Measurements from ENCODE around the gene PVALEF. TPM values are rescaled to one million over a fixed set of nuclear protein-coding genes. Genes with fewer than 3 reads are reported as not detected.
A peak's percentile ranks its signal among the peaks of the same experiment; 100 is the strongest.

PVALEF gene
- total RNA-seq = not detected

DNA sequence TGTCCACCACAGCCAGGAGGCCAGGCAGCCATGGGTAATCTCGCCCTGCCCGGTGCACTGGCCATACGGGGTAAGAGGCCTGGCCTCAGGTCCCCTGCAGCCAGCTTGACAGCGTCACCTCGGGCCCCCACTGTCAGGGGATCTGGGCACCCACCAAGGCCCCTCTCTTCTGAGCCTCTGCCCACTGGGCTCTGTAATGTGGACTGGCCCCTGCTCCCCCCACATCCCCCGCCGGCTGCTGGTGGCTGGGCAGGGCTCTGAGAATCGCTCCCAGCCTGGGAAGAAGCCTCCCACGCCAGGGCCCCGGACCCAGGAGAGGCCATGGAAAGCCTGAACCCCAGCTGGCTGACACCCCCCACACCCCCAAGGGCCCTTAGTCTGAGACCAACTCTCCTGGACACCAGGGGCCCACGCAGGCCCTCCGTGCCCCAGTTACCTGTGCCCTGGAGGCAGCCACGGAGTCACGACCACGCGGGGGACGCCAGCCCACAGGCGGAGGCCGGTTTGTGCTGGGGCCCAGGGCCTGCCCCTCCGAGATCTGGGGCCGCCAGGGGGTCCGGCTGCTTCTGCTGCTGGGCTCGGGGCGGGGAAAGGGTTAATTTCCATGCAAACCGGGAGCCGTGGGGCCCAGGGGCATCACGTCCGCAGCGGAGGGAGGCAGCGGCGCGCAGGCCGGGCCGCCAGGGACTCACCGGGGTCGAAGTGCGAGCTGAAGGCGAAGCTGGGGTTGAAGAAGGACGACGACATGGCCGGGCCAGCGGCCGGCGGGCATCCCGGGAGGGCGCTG is at the start of gene PVALEF:
Gene PVALEF (plus strand): TSS at position 262 of the 787 bp plus-strand sequence. CDS start 15,720 bp downstream, outside the sequence.
- ChIA-PET POLR2A (no interaction called here), CTCF (no interaction called here)
- Mint-ChIP-seq H3K27ac (no peak within 1 kb of the TSS), H3K9me3 (ENCODE audit: low read depth) (no peaks in the 10 kb centered on the region), H3K4me3 (no peak within 1 kb of the TSS), H3K4me1 (no peaks in the 10 kb centered on the region), H3K27me3 (peaks cover 16% of the 10 kb centered on the region), H3K36me3 (ENCODE audit: low read depth) (no peaks in the 10 kb centered on the region)
- intact Hi-C loops (cut with DNase I, micrococcal nuclease) = no loop called here
- DNase-seq (no peak), ATAC-seq (no peak)

DNA sequence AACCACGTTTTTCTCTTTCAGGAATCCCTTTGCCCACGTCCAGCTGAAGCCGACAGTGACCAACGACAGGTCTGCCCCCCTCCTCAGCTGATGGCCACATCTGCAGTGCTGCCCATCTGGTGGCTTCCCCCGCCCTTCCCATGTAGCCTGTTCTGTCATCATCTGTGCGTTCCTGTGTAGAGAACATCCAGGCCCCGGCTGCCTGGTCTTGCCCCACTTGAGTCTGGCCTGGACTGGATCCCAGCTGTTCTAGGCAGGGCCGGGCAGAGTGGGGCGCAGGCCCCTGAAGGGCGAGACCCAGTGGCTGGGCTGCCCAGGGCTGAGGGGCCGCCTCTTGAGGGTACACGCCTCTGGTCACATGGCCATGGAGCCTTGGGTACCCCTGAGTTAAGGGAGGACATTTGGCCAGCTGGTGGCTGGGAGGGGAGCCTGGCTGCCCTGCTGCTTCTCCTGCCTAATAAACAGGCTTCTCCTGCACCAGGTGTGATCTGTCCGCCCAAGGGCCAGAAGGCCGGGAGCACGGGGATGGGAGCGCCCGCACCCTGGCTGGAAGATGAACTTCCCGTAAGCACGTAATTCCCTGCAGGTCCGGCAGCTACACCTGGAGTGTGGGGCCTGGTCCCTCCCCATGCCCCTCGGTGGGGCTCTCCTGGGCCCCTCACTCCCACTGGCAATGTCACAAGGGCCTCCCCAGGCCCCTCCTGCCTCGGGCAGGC is 49.4 kb upstream of the PVALEF start:
- Mint-ChIP-seq H3K27me3 (no peaks in the 10 kb centered on the region), H3K36me3 (ENCODE audit: low read depth) (no peaks in the 10 kb centered on the region), H3K9me3 (ENCODE audit: low read depth) (no peaks in the 10 kb centered on the region), H3K27ac (no peak overlapping the region), H3K4me3 (no peak overlapping the region), H3K4me1 (no peaks in the 10 kb centered on the region)
- intact Hi-C loops (cut with DNase I, micrococcal nuclease) = no loop called here
- ATAC-seq (no peak), DNase-seq (no peak)
- ChIA-PET POLR2A (interaction anchor here (0.5 to 0.6 kb wide), 2 partner anchors 29 to 245 kb away, joined by 3 to 4 read pairs; no protein-coding TSS in a partner anchor), CTCF (no interaction called here)

DNA sequence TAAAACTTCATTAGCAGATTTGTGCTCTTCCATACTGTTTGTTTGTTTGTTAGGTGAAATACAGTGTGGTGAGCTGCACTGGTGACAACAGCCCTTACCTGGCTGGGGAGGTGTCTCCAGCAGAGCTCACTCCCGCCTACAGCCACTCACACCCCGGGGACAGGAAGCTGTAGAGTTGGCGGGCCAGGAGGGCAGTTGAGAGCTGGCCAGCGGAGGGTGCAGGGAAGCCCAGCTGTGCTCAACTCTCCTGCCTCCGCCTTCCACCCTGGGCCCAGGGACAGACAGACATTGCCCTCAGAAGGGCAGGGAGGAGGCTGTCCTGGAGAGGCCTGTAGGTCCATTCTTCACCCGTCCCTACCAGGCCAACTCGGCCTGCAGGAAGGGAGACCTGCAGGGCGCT is 48.6 kb upstream of the PVALEF start:
- POLR2A ChIA-PET = interaction anchor here (0.5 to 0.6 kb wide), 2 partner anchors 29 to 244 kb away, joined by 3 to 4 read pairs; no protein-coding TSS in a partner anchor
- CTCF ChIA-PET = no interaction called here
- DNase-seq = no peak
- intact Hi-C loops (cut with DNase I, micrococcal nuclease) = no loop called here
- Mint-ChIP-seq H3K36me3 (ENCODE audit: low read depth) (no peaks in the 10 kb centered on the region), H3K4me1 (no peaks in the 10 kb centered on the region), H3K27me3 (no peaks in the 10 kb centered on the region), H3K9me3 (ENCODE audit: low read depth) (no peaks in the 10 kb centered on the region), H3K4me3 (no peak overlapping the region), H3K27ac (no peak overlapping the region)
- no peak for ATAC-seq

DNA sequence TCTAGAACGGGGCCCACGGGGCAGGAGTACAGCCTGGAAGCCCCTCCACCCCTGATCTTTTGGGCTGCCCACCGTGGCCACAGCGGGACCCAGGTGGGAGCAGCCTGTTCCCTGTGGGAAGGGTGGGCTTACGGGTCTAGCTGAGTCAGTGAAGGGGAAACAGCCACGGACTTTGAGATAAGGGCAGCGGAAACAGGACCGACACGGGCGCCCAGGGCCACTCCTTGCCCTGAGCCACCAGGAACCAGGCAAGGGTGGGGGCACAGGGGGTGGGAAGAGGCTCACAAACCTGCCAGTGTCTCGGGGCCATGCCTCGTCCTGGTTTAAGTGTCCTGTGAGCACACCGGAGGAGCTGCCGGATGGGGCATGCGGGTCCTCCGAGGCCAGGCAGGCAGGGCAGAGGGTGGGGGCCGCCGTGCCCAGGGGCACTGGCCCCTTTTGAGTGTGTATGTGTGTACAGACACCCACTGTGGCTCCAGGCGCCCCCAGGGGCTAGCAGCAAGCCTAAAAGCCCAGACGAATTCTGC is 47.6 kb upstream of the PVALEF start:
- CTCF ChIA-PET = no interaction called here

DNA sequence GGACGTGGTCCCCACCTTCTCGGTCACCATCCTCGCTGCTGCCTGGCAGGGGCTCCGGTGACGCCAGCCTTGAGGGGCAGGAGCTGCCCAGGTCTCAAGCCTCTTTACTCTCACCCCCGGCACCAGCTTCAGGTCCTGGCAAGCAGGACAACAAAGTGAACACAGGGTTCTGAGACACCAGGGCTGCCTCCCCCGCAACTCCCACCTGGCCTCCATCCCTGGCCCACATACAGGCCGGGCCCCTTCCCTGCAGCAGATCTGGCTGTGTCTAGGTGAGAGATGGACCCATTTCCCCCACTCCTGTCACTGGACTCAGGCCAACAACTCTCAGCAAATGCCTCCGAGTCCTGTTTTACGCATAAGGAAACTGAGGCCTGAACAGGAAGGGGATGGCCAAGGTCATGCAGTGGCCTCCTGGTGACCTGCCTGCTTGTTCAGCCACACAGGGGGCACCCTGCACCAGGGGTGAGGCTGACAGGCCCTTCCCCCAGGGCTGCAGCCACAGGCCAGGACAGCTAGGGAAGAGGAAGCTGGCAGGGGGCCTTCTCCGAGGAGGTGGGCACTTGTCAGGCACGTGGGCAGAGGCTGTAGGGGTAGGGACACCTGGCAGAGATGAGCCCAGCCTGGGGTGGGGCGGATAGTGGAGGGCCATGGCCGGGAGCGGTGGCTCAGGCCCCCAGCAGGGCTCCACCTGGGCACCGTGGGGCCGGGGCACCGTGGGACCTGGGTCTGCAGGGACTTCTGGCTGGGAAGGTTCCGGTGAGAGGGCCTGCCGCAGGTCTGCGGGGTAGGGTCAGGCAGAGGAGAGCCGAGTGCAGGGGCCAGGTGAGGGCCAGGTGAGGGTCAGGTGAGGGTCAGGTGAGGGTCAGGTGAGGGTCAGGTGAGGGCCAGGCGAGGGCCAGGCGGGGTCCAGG is 46.7 kb upstream of the PVALEF start:
- peak overlapping the region; percentile 37 for H3K4me3 Mint-ChIP-seq
- no peak for DNase-seq
- H3K27me3 Mint-ChIP-seq = no peaks in the 10 kb centered on the region
- intact Hi-C loops (cut with DNase I, micrococcal nuclease) = loop anchor here in 1 of 2 experiments (1.0 kb wide), 2 partner anchors 84 to 105 kb away; no protein-coding TSS in a partner anchor
- CTCF ChIA-PET = no interaction called here
- POLR2A ChIA-PET = no interaction called here
- H3K9me3 Mint-ChIP-seq (ENCODE audit: low read depth) = no peaks in the 10 kb centered on the region
- no peaks in the 10 kb centered on the region for H3K36me3 Mint-ChIP-seq (ENCODE audit: low read depth)
- ATAC-seq = no peak
- no peak overlapping the region for H3K27ac Mint-ChIP-seq
- H3K4me1 Mint-ChIP-seq = no peaks in the 10 kb centered on the region

More for the DNA sequence above, 47.6 kb upstream of the PVALEF start:
- intact Hi-C loops (cut with DNase I, micrococcal nuclease) = no loop called here
- DNase-seq = no peak
- POLR2A ChIA-PET = no interaction called here
- Mint-ChIP-seq H3K36me3 (ENCODE audit: low read depth) (no peaks in the 10 kb centered on the region), H3K4me3 (no peak overlapping the region), H3K9me3 (ENCODE audit: low read depth) (no peaks in the 10 kb centered on the region), H3K27ac (no peak overlapping the region), H3K4me1 (no peaks in the 10 kb centered on the region), H3K27me3 (no peaks in the 10 kb centered on the region)
- ATAC-seq = no peak

DNA sequence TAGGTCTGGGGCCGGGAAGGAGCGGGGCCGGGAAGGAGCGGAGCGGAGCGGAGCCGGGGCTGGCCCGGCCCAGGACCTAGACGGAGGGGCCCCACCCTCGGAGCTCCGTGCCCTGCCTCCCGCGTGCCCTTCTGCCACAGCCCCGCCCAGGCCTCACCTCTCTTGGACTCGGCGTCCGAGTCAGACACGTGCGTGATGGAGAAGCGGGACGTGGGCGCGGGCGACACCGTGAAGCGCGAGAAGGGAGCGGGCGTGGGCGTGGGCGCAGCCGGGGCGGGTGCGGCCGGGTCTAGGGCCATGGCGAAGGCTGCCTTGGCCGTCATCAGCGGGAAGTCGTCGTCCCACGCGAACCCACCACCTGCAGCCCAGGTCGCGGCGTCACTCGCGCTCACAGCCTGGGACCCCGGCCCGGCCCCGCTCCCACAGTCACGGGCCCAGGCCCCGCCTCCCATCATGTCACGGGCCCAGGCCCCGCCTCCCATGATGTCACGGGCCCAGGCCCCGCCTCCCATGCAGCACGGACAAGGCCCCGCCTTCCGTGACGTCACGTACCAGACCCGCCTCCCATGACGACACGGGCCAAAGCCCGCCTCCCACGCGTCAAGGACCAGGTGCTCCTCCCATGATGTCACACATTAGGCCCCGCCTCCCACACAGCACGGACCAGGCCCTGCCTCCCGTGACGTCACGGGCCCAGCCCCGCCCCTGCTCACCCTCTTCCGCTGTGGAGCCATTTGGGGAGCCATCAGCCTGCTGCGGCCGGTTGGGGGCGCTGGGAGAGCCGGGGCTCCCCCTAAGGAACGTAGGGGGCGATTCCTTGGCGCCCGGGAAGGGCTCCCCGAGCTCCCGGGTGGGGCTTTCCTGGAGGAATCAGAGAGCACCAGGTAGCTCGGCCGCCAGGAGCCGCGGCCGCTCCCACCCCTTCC is 45.8 kb upstream of the PVALEF start:
- Mint-ChIP-seq H3K4me1 (no peaks in the 10 kb centered on the region), H3K27ac (no peak overlapping the region), H3K4me3 (peak overlapping the region; percentile 37), H3K9me3 (ENCODE audit: low read depth) (no peaks in the 10 kb centered on the region), H3K36me3 (ENCODE audit: low read depth) (no peaks in the 10 kb centered on the region), H3K27me3 (no peaks in the 10 kb centered on the region)
- ChIA-PET POLR2A (no interaction called here), CTCF (no interaction called here)
- intact Hi-C loops (cut with DNase I, micrococcal nuclease) = loop anchor here in 1 of 2 experiments (1.0 kb wide), 2 partner anchors 85 to 104 kb away; no protein-coding TSS in a partner anchor
- DNase-seq = peak; percentile 95
- peak; percentile 82 for ATAC-seq

DNA sequence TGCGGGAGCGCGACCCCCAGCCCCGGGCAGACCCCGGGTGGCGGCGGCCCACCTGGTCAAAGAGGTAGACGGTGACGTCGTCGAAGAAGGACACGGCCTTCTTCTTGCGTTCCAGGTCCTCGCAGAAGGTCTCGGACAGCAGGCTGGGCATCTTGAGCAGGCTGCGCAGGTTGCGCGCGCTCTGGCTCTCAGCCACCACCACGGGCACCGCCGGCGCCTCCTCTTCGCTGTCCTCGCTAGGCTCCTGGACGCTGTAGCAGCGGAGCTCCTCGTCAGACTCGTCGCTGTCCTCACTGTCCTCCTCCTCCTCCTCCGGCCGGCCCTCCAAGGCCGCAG is 45.2 kb upstream of the PVALEF start:
- H3K27me3 Mint-ChIP-seq = no peaks in the 10 kb centered on the region
- no peaks in the 10 kb centered on the region for H3K36me3 Mint-ChIP-seq (ENCODE audit: low read depth)
- CTCF ChIA-PET = no interaction called here
- no peaks in the 10 kb centered on the region for H3K9me3 Mint-ChIP-seq (ENCODE audit: low read depth)
- no peak overlapping the region for H3K4me3 Mint-ChIP-seq
- no peak overlapping the region for H3K27ac Mint-ChIP-seq
- no peak for ATAC-seq
- no peak for DNase-seq
- POLR2A ChIA-PET = no interaction called here
- H3K4me1 Mint-ChIP-seq = no peaks in the 10 kb centered on the region
- intact Hi-C loops (cut with DNase I, micrococcal nuclease) = no loop called here

DNA sequence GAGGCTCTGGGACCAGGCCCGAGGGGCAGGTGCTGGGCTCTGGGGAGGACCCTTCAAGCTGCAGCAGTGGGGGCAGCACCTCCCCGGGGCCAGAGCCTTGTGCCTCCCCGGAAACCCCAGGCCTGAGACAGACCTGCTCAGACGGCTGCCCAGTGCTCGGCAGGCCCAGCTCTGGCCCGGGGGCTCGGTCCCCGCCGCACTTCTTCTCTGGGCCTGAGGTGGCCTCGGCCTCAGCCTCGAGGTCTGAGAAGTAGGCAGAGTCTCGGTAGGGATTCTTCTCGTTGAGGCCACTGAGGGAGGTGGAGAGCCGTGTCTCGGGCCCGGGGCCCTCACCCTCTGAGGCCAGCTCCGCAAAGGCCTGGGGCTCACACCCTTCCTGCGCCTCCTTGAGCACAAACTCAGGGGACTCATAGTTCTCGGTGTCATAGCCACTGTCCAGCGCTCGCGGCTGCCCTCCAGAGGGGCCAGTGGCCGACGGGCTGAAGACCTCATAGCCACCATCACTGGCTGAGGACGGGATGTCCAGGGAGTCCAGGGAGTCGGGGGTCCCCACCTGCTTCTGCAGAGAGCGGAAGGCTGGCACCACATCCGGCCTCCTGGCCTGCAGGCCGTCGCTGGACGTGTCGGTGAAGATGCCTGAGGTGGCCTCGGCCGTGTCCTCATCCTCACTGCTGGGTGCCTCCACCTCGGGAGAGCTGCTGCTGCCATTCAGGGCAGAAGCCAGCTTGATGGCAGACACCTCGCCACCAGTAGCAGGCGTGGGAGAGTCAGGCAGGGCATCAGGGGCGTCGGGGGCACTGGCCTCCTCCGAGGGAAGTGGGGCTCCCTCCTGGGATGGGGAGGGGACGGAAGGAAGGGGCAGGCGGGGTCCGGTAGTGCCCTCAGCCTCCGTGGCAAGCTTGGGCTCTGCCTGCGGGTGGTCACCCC is 44.3 kb upstream of the PVALEF start:
- Mint-ChIP-seq H3K4me3 (no peak overlapping the region), H3K4me1 (no peaks in the 10 kb centered on the region), H3K36me3 (ENCODE audit: low read depth) (no peaks in the 10 kb centered on the region), H3K27me3 (no peaks in the 10 kb centered on the region), H3K27ac (no peak overlapping the region), H3K9me3 (ENCODE audit: low read depth) (no peaks in the 10 kb centered on the region)
- DNase-seq = no peak
- ChIA-PET CTCF (no interaction called here), POLR2A (interaction anchor here (1.1 kb wide), 1 partner anchor 1172 kb away, joined by 5 read pairs; no protein-coding TSS in a partner anchor)
- ATAC-seq = no peak
- intact Hi-C loops (cut with DNase I, micrococcal nuclease) = no loop called here

DNA sequence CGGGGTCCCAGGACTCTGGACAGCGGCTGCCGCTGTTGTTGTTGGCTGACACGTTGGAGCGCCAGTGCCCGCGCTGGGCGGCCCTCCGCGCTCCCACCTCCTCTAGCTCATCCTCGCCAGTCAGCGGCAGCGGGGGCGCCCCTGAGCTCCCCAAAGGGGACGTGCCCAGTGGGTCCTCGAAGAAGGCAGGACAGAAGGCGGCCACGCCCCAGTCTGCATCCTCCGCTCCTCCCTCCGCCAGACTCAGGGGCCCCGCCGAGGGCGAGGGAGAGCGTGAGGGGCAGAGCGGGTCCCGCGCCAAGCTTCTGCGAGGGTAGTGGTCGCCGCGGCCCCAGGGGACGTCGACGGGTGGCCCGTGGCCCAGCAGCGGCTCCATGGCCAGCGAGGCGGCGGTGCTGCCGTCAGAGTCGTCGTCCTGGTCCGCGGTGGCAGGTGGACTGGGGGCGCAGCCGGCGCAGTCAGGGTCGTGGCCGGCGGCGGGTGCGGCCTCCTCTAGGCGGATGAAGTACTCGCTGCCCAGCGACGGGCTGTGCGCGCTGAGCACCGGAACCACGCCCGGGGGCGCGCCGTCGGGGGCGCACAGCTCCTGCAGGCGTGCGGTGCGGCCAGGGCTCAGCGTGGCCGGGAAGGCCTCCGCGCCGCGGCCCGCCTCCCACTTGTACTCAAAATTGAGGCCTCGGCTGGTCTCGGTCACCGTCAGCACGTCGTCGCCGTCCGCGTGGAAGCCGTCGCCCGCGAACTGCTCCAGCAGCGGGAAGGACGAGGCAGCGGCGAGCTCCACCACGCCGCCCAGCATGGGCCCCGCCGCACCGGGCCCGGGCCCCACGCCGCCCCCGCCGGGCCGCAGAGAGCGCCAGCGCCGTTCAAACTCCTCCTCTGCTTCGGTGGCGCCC is 43.2 kb upstream of the PVALEF start:
- Mint-ChIP-seq H3K9me3 (ENCODE audit: low read depth) (no peaks in the 10 kb centered on the region), H3K4me1 (no peaks in the 10 kb centered on the region), H3K4me3 (no peak overlapping the region), H3K36me3 (ENCODE audit: low read depth) (no peaks in the 10 kb centered on the region), H3K27me3 (no peaks in the 10 kb centered on the region), H3K27ac (no peak overlapping the region)
- ATAC-seq (no peak), DNase-seq (no peak)
- intact Hi-C loops (cut with DNase I, micrococcal nuclease) = no loop called here
- ChIA-PET POLR2A (interaction anchor here (0.6 to 1.1 kb wide), 2 partner anchors 324 to 1170 kb away, joined by 3 to 5 read pairs; no protein-coding TSS in a partner anchor), CTCF (no interaction called here)
